ENCODE measurements around the gene ADD1.
A peak's percentile ranks its signal among the peaks of the same experiment; 100 is the strongest.

The ADD1 gene

GRCh38 chr4:2881431-2881830, 37.8 kb downstream of the ADD1 start:
- CTCF ChIA-PET: interaction anchor here (0.7 kb wide), 1 partner anchor 118 kb away, joined by 4 read pairs; no protein-coding TSS in a partner anchor

GRCh38 chr4:2882341-2882740, 38.7 kb downstream of the ADD1 start:
- Mint-ChIP-seq H3K4me1 (peaks cover 15% of the 10 kb centered on the region), H3K27me3 (no peaks in the 10 kb centered on the region), H3K36me3 (peaks cover 57% of the 10 kb centered on the region), H3K9me3 (no peaks in the 10 kb centered on the region), H3K27ac (no peak overlapping the region), H3K4me3 (no peak overlapping the region)
- DNase-seq: no peak
- CTCF ChIA-PET: no interaction called here

More at GRCh38 chr4:2881431-2881830, 37.8 kb downstream of the ADD1 start:
- Mint-ChIP-seq H3K9me3 (no peaks in the 10 kb centered on the region), H3K4me1 (peaks cover 16% of the 10 kb centered on the region), H3K36me3 (peaks cover 55% of the 10 kb centered on the region), H3K4me3 (no peak overlapping the region), H3K27me3 (no peaks in the 10 kb centered on the region), H3K27ac (no peak overlapping the region)
- no peak for DNase-seq

- no peak for DNase-seq
- no peaks in the 10 kb centered on the region for H3K27me3 Mint-ChIP-seq
- no peak overlapping the region for H3K4me3 Mint-ChIP-seq
- H3K9me3 Mint-ChIP-seq: no peaks in the 10 kb centered on the region
- H3K4me1 Mint-ChIP-seq: peaks cover 15% of the 10 kb centered on the region
- H3K36me3 Mint-ChIP-seq: peaks cover 52% of the 10 kb centered on the region
- H3K27ac Mint-ChIP-seq: no peak overlapping the region
- CTCF ChIA-PET: interaction anchor here (1.1 kb wide), 1 partner anchor 15 kb away, joined by 4 read pairs; no protein-coding TSS in a partner anchor
These were observed 42.5 kb downstream of the ADD1 start for GRCh38 chr4:2886161-2886560.

GRCh38 chr4:2886622-2887021, 43.0 kb downstream of the ADD1 start:
- H3K4me3 Mint-ChIP-seq: no peak overlapping the region

GRCh38 chr4:2887343-2887742, 43.7 kb downstream of the ADD1 start:
- CTCF ChIA-PET: no interaction called here
- no peak overlapping the region for H3K27ac Mint-ChIP-seq
- no peak for DNase-seq
- peaks cover 16% of the 10 kb centered on the region for H3K4me1 Mint-ChIP-seq
- peaks cover 51% of the 10 kb centered on the region for H3K36me3 Mint-ChIP-seq
- no peaks in the 10 kb centered on the region for H3K27me3 Mint-ChIP-seq
- no peak overlapping the region for H3K4me3 Mint-ChIP-seq
- no peaks in the 10 kb centered on the region for H3K9me3 Mint-ChIP-seq

More at GRCh38 chr4:2886622-2887021, 43.0 kb downstream of the ADD1 start:
- Mint-ChIP-seq H3K36me3 (peaks cover 53% of the 10 kb centered on the region), H3K4me1 (peaks cover 16% of the 10 kb centered on the region), H3K27ac (no peak overlapping the region), H3K27me3 (no peaks in the 10 kb centered on the region), H3K9me3 (no peaks in the 10 kb centered on the region)
- no peak for DNase-seq
- CTCF ChIA-PET: interaction anchor here (1.1 kb wide), 1 partner anchor 15 kb away, joined by 4 read pairs; no protein-coding TSS in a partner anchor

- Mint-ChIP-seq H3K36me3 (peaks cover 46% of the 10 kb centered on the region), H3K4me3 (no peak overlapping the region), H3K4me1 (peaks cover 16% of the 10 kb centered on the region), H3K27me3 (no peaks in the 10 kb centered on the region), H3K27ac (no peak overlapping the region), H3K9me3 (no peaks in the 10 kb centered on the region)
- no peak for DNase-seq
- CTCF ChIA-PET: no interaction called here
These were observed 45.2 kb downstream of the ADD1 start for GRCh38 chr4:2888886-2889285.

- Mint-ChIP-seq H3K36me3 (peaks cover 35% of the 10 kb centered on the region), H3K27ac (no peak overlapping the region), H3K4me3 (no peak overlapping the region), H3K27me3 (no peaks in the 10 kb centered on the region), H3K4me1 (peaks cover 5% of the 10 kb centered on the region), H3K9me3 (no peaks in the 10 kb centered on the region)
- DNase-seq: no peak
- CTCF ChIA-PET: interaction anchor here (1.1 to 1.4 kb wide), 3 partner anchors 17 to 127 kb away, joined by 3 to 4 read pairs (median 3); no protein-coding TSS in a partner anchor
These were observed 47.6 kb downstream of the ADD1 start for GRCh38 chr4:2891294-2891693.

- Mint-ChIP-seq H3K4me3 (no peak overlapping the region), H3K9me3 (no peaks in the 10 kb centered on the region), H3K27me3 (no peaks in the 10 kb centered on the region), H3K36me3 (peaks cover 34% of the 10 kb centered on the region), H3K4me1 (peaks cover 2% of the 10 kb centered on the region), H3K27ac (no peak overlapping the region)
- no peak for DNase-seq
- CTCF ChIA-PET: interaction anchor here (0.7 kb wide), 1 partner anchor 1642 kb away, joined by 4 read pairs; no protein-coding TSS in a partner anchor
These were observed 50.1 kb downstream of the ADD1 start for GRCh38 chr4:2893772-2894171.

- no peaks in the 10 kb centered on the region for H3K27me3 Mint-ChIP-seq
- H3K27ac Mint-ChIP-seq: no peak overlapping the region
- H3K36me3 Mint-ChIP-seq: peaks cover 56% of the 10 kb centered on the region
- no peaks in the 10 kb centered on the region for H3K9me3 Mint-ChIP-seq
- H3K4me1 Mint-ChIP-seq: no peaks in the 10 kb centered on the region
- DNase-seq: no peak
- CTCF ChIA-PET: no interaction called here
- H3K4me3 Mint-ChIP-seq: no peak overlapping the region
These were observed 54.4 kb downstream of the ADD1 start for GRCh38 chr4:2898001-2898400.

GRCh38 chr4:2900741-2901140, 57.1 kb downstream of the ADD1 start:
- Mint-ChIP-seq H3K27me3 (no peaks in the 10 kb centered on the region), H3K4me3 (no peak overlapping the region), H3K27ac (no peak overlapping the region), H3K36me3 (peaks cover 69% of the 10 kb centered on the region), H3K9me3 (no peaks in the 10 kb centered on the region), H3K4me1 (peaks cover 5% of the 10 kb centered on the region)
- no peak for DNase-seq
- CTCF ChIA-PET: no interaction called here

- Mint-ChIP-seq H3K4me1 (peaks cover 8% of the 10 kb centered on the region), H3K27ac (no peak overlapping the region), H3K36me3 (peaks cover 72% of the 10 kb centered on the region), H3K27me3 (no peaks in the 10 kb centered on the region), H3K4me3 (no peak overlapping the region), H3K9me3 (no peaks in the 10 kb centered on the region)
- DNase-seq: no peak
- CTCF ChIA-PET: no interaction called here
These were observed 57.5 kb downstream of the ADD1 start for GRCh38 chr4:2901186-2901585.

GRCh38 chr4:2902126-2902525, 58.5 kb downstream of the ADD1 start:
- peaks cover 71% of the 10 kb centered on the region for H3K36me3 Mint-ChIP-seq
- H3K4me3 Mint-ChIP-seq: no peak overlapping the region
- no peak for DNase-seq
- H3K27me3 Mint-ChIP-seq: no peaks in the 10 kb centered on the region
- CTCF ChIA-PET: no interaction called here
- H3K4me1 Mint-ChIP-seq: peaks cover 16% of the 10 kb centered on the region
- no peak overlapping the region for H3K27ac Mint-ChIP-seq
- H3K9me3 Mint-ChIP-seq: no peaks in the 10 kb centered on the region

GRCh38 chr4:2905544-2905943, 61.9 kb downstream of the ADD1 start:
- Mint-ChIP-seq H3K27ac (peak overlapping the region; percentile 76), H3K4me1 (peaks cover 21% of the 10 kb centered on the region), H3K4me3 (no peak overlapping the region), H3K27me3 (no peaks in the 10 kb centered on the region), H3K9me3 (no peaks in the 10 kb centered on the region), H3K36me3 (peaks cover 72% of the 10 kb centered on the region)
- CTCF ChIA-PET: interaction anchor here (1.4 kb wide), 1 partner anchor 142 kb away, joined by 3 read pairs; no protein-coding TSS in a partner anchor
- no peak for DNase-seq

- peak overlapping the region; percentile 77 for H3K27ac Mint-ChIP-seq
- H3K36me3 Mint-ChIP-seq: peaks cover 71% of the 10 kb centered on the region
- peaks cover 21% of the 10 kb centered on the region for H3K4me1 Mint-ChIP-seq
- H3K27me3 Mint-ChIP-seq: no peaks in the 10 kb centered on the region
- no peak for DNase-seq
- CTCF ChIA-PET: no interaction called here
- no peaks in the 10 kb centered on the region for H3K9me3 Mint-ChIP-seq
- no peak overlapping the region for H3K4me3 Mint-ChIP-seq
These were observed 62.6 kb downstream of the ADD1 start for GRCh38 chr4:2906218-2906617.

GRCh38 chr4:2907226-2907625, 63.6 kb downstream of the ADD1 start:
- Mint-ChIP-seq H3K36me3 (peaks cover 70% of the 10 kb centered on the region), H3K27ac (peak overlapping the region; percentile 42), H3K27me3 (no peaks in the 10 kb centered on the region), H3K4me1 (peaks cover 21% of the 10 kb centered on the region), H3K4me3 (no peak overlapping the region), H3K9me3 (no peaks in the 10 kb centered on the region)
- DNase-seq: no peak
- CTCF ChIA-PET: no interaction called here

All from activated naive CD4-positive, alpha-beta T cell treated with anti-CD3 and anti-CD28 coated beads, Interleukin-2, amount 10 ng/mL, durations not matched to agents 7 days and 5 days (primary cell).